ENCODE results near the gene MTX1.

GRCh38 chr1:155219592-155220031 is 11.1 kb downstream of the MTX1 start:
- TF ChIP-seq, protein P1, sequence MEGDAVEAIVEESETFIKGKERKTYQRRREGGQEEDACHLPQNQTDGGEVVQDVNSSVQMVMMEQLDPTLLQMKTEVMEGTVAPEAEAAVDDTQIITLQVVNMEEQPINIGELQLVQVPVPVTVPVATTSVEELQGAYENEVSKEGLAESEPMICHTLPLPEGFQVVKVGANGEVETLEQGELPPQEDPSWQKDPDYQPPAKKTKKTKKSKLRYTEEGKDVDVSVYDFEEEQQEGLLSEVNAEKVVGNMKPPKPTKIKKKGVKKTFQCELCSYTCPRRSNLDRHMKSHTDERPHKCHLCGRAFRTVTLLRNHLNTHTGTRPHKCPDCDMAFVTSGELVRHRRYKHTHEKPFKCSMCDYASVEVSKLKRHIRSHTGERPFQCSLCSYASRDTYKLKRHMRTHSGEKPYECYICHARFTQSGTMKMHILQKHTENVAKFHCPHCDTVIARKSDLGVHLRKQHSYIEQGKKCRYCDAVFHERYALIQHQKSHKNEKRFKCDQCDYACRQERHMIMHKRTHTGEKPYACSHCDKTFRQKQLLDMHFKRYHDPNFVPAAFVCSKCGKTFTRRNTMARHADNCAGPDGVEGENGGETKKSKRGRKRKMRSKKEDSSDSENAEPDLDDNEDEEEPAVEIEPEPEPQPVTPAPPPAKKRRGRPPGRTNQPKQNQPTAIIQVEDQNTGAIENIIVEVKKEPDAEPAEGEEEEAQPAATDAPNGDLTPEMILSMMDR (IDR thresholded peaks at IDR 0.05 in 4 of 5, conservative IDR thresholded peaks at IDR 0.05 in 1 of 5): no peak
- no peak for TF ChIP-seq POLR2A (IDR thresholded peaks at IDR 0.05)

All from gastrocnemius medialis (tissue), 4 donors.